Progenitor cell of endocrine pancreas (in vitro differentiated cells): ENCODE data around the gene TECTB. TPM values are rescaled to one million over a fixed set of nuclear protein-coding genes. Genes with fewer than 3 reads are reported as not detected.

ENCODE experiments used
- DNase-seq: peaks from one replicate; pipeline ENCODE4 v3.0.0; 2021; ENCODE audit warnings: low spot score; ENCODE audit not compliant: unreplicated experiment
- H3K27ac Mint-ChIP-seq: 2 replicates; pipeline ENCODE4 v1.8.0; 2021; ENCODE audit warnings: mild to moderate bottlenecking, moderate library complexity, mixed read lengths
- H3K27me3 Mint-ChIP-seq: 2 replicates; pipeline ENCODE4 v1.8.0; 2021; ENCODE audit warnings: mixed read lengths
- H3K36me3 Mint-ChIP-seq: 2 replicates; pipeline ENCODE4 v1.8.0; 2022; ENCODE audit warnings: mixed read lengths; ENCODE audit not compliant: insufficient read depth
- H3K4me1 Mint-ChIP-seq: 2 replicates; pipeline ENCODE4 v1.8.0; 2021; ENCODE audit warnings: low read depth, mixed read lengths
- H3K4me3 Mint-ChIP-seq: 2 replicates; pipeline ENCODE4 v1.8.0; 2021; ENCODE audit warnings: low read depth, mild to moderate bottlenecking, moderate library complexity, mixed read lengths
- H3K9me3 Mint-ChIP-seq: 2 replicates; pipeline ENCODE4 v1.8.0; 2021; ENCODE audit warnings: low read depth, mixed read lengths
- CTCF ChIP-seq: fragments of 200-600 bp; sonication (generic); IDR thresholded peaks from one replicate; pipeline ENCODE4 v1.5.0; 2021; ENCODE audit warnings: antibody characterized with exemption, mild to moderate bottlenecking; ENCODE audit not compliant: unreplicated experiment
- total RNA-seq: library from RNA; stranded (reverse); gene quantifications from 2 replicates; pipeline ENCODE4 v1.2.1, GENCODE V29; 2021

The TECTB gene
- total RNA-seq, 1 donor from 2014 or later, result not detected

DNA sequence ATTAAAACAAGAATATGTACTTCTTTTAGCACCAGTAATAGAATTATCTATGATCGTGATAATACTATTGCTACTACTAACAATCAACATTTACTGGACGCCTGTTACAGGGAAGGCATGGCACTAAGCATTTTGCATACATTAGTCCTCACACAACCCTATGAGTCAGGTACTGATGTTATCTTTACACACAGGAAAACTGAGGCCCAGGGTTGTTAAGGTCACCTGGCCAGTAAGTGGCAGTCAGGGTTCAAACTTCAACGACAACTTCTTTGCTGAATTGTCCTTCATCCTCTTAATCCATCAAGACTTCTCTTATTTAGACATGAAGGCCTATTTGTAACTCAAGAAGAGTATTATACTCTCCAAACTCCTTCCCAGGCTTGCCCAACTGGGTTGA lies 48.8 kb downstream of the TECTB start:
- Mint-ChIP-seq H3K27ac (no peak overlapping the region), H3K9me3 (no peaks in the 10 kb centered on the region), H3K27me3 (peaks cover 8% of the 10 kb centered on the region), H3K4me1 (peaks cover 14% of the 10 kb centered on the region), H3K4me3 (no peak overlapping the region), H3K36me3 (no peaks in the 10 kb centered on the region)
- no peak for DNase-seq
- no peak for TF ChIP-seq CTCF

DNA sequence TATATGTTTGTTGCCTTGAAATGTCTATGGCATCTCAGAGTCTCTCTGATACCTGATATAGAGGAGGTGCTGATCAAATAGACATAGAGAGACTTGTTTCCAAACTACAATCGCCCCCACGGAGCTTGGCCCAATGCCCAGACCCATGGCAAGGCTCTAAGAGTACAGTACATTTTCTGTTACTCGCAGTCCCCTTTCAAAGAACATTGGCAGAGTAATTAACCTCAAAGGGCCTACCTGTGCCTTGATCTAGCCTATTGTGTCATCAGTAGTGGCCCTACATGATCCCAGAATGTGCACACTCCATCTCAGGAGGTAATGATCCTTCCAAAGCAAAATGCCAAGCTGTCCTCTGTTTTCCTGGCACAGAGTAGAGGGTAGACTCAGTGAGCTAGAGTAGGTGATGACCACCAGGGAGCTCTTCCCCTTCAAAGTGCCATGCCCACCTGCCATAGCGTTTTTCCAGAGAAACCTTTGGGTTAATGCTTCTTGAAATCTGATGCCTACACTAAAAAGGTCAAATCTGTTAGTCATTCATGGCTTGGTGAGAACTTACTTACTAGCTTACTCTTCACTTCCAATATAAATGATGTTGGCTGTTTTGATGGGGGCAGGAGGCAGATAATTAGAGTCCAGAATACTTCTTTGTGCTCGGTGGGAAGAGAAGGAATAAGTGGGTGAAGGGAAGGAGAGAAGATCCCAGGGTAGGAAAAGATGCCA lies 49.5 kb downstream of the TECTB start:
- no peak for DNase-seq
- Mint-ChIP-seq H3K27me3 (peaks cover 12% of the 10 kb centered on the region), H3K4me1 (peaks cover 14% of the 10 kb centered on the region), H3K4me3 (no peak overlapping the region), H3K9me3 (no peaks in the 10 kb centered on the region), H3K27ac (no peak overlapping the region), H3K36me3 (no peaks in the 10 kb centered on the region)
- TF ChIP-seq CTCF, result no peak

- no peak for DNase-seq
- Mint-ChIP-seq H3K4me1 (peaks cover 12% of the 10 kb centered on the region), H3K4me3 (no peak overlapping the region), H3K9me3 (no peaks in the 10 kb centered on the region), H3K27ac (no peak overlapping the region), H3K27me3 (peaks cover 12% of the 10 kb centered on the region), H3K36me3 (no peaks in the 10 kb centered on the region)
- TF ChIP-seq CTCF, result no peak
Observed at GRCh38 chr10:112333452-112333851, 50.3 kb downstream of the TECTB start.

DNA sequence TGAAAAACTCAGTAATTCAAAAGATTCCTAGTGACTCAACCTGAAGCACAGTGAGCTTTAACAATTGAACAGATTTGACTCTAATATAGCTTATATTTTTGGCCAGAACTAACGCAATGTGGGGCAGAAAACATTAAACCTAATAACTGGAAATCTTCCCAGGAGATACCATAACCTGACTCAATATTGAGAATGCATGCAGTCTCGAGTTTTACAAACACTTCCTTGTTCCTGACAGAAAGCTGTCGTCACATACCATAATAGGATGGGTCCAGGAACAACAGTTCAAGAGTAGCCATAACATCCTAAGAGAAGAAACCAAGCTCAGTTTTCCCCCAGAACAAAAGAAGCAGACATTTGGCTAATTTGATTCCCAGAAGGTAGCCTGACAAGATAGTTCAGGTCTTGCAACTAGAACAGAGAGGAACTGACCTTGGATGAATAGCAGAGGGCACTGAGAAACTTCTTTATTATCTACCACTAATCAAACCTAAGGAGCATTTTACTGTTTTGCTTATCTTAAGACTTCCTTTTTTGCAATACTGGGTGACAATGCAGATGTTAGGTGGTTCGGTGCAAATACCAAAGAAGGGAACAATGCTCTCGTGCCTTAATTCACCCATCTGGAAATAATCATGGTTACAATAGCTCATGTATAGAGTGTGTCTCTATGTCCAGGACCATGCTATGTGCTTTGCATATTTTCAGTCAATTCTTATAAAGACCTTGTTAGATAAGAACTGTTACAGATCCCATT lies 52.1 kb downstream of the TECTB start:
- no peak overlapping the region for H3K4me3 Mint-ChIP-seq
- no peak overlapping the region for H3K27ac Mint-ChIP-seq
- H3K4me1 Mint-ChIP-seq, result peaks cover 10% of the 10 kb centered on the region
- peaks cover 12% of the 10 kb centered on the region for H3K27me3 Mint-ChIP-seq
- H3K9me3 Mint-ChIP-seq, result no peaks in the 10 kb centered on the region
- DNase-seq, result no peak
- no peak for TF ChIP-seq CTCF
- H3K36me3 Mint-ChIP-seq, result no peaks in the 10 kb centered on the region

- TF ChIP-seq CTCF, result no peak
- Mint-ChIP-seq H3K27me3 (peaks cover 12% of the 10 kb centered on the region), H3K36me3 (no peaks in the 10 kb centered on the region), H3K4me3 (no peak overlapping the region), H3K27ac (no peak overlapping the region), H3K4me1 (peaks cover 10% of the 10 kb centered on the region), H3K9me3 (no peaks in the 10 kb centered on the region)
- DNase-seq, result no peak
Observed at GRCh38 chr10:112335868-112336265, 52.7 kb downstream of the TECTB start.
